CD4-positive, alpha-beta T cell treated with Interleukin-6 for 4 hours (primary cell): ENCODE results near the gene RBM20.

Experiments
- DNase-seq: peaks from one replicate; pipeline ENCODE4 v3.0.0-alpha.2; 2020; ENCODE audit warnings: mixed read lengths

Gene RBM20

DNA sequence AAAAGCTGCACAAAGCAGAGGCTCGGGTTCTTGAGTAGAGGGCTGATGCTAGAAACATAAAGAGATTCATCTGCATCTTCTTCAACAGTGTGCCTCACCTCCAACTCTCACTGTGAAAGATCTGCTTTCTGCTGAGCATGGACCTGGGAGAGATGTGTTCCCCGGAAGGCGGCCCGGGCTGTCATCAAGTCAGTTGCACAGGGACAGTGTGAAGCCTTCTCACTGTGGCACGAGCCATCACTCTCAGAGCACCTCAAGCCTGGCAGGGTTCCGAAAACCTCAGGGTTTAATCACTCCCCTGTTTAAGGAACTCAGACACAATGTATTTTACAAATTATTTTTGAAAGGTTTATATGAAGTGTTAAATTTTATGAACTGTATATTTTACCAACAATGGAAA lies 98.7 kb downstream of the RBM20 start:
- DNase-seq, result no peak

DNA sequence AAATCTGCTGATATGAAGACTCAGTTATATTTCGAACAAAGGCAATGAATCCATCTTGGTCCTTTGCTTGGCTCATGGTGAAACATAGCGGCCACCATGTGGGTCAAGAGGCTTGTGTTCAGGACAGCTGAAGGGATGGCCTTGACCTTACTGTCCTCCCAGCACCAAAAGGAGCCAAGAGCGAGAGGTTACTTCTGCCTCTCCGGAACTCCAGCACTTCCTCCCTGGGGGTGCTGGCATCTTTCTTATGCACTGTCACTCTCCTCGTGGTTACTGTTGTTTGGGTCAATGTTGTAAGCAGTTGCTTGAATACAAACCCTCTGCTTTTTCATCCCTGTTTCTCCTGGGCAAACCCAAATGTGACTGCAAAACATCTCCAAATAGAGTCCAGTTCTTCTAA lies 100.6 kb downstream of the RBM20 start:
- no peak for DNase-seq

DNA sequence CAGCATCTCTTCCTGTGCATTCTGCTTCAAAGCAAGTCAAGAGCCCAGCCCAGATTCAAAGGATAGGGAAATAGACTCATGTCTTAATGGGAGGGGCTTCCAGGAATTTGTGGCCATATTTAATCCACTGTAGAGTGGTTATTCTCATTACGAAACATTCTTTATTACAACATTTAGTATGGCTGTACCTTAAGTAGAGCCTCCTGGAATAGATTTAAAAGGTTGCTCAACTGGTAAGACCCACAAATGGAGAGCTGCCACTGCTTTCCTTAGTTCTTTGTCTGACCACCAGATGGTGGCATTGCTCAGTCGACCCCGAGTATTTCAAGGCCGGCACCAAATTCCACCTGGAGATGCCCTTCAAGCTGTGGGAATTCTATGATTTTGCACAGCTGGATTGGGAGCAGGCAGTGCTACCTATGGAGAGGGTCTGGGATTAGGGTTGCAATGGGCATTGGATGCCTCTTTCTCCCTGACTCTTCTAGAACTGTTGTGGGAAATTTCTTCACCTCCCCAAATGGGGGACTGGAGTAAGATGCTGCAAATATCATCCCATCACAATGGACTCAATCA lies 102.2 kb downstream of the RBM20 start:
- peak; percentile 65 for DNase-seq

DNA sequence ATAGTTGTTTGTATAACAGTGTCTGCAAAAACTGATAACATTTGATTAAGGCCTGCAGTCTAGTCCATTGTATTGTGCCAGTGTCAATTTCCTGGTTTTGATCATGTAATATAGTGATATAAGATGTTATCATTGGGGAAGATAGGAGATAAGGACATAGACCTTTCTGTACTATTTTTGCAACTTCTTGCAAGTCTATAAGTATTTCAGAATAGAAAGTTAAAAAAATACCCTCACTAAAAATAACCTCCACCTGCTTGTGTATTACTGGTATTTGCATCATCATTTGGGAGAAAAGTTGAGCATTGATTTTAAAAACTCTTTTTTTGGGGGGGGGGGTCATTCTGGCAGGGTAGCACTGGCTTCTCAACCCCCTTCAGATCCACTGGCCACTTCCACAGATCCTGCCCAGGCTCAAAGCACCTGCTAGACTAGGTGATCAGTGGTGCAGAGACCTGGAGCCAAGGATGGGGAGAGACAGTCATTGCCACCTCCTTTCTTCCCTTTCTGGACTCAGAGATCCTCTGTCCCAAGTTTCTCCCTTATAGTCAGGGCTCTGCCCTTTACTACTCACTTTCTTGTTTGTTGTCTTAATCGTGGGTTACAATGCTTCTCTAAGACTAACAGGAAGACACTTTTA lies 103.0 kb downstream of the RBM20 start:
- DNase-seq, result no peak

DNA sequence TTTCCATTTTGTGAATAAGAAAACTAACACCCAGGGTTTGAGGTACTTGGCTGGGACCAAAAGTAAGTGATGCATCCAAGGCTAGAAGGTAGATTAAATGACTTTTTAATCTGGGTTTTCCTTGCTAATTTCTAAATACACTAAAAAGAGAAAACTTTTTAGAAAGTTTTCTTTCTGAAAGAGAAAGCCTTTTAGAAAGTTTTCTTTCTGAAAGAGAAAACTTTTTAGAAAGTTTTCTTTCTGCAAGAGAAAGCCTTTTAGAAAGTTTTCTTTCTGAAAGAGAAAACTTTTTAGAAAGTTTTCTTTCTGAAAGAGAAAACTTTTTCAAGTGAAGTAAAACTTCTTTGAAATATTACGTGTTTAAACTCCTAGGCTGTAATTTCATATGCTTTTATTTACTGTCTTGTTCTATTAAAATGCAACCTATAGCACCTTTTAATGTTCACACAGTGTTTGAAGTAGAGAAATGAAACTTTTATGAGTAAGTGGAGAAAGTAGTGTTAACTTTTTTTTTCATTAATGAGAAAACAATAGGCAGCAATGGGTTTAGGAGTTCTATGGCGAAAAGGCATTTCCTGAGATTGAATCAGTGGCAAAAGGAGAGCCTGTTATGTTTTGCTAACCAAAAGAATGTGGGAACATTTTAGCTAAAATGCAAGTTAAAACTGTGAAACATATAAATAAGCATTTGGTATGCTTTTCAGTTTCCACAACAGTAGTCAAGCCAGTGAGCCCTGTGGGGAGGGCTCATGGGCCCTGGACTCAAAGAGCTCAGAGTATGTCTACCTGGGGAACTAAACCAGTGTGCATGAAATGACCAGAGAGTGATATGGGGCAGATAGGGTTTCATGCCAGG lies 103.7 kb downstream of the RBM20 start:
- DNase-seq, result no peak

DNA sequence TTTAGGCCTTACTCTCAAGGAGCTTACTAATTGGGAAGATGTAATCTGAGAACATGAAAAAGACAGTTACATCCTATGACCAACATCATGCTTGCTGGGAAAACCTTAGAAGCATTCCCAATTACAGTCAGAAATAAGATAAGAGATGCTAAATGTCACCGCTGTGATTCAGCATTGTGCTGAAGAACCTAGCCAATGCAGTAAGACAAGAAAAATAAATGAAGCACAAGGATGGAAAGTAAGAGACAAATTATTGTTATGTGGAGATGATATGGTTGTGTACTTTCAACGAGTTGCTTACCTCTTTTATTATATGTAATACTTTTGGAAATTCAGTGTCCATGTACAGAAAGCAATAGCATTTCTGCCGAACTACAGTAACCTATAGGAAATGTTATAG lies 104.8 kb downstream of the RBM20 start:
- no peak for DNase-seq

DNA sequence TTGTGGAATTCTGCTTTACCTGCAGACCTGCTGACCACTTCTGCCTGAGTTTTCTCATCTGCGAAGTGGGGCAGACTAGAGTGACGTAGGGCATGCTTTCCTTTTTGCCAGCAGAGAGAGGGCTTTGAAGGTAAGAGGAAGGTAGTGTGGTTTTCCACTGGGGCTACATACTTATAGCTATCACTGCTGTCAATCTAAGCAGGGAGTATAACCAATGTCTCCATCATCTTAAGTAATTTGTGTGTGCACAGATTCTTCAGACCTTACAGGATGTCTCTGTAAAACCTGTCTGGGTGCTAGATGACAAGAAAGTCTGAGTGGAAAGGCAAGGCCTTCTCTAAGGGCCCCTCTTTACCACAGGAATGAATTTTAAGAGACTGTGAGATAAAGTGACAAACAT lies 106.8 kb downstream of the RBM20 start:
- peak; percentile 24 for DNase-seq

DNA sequence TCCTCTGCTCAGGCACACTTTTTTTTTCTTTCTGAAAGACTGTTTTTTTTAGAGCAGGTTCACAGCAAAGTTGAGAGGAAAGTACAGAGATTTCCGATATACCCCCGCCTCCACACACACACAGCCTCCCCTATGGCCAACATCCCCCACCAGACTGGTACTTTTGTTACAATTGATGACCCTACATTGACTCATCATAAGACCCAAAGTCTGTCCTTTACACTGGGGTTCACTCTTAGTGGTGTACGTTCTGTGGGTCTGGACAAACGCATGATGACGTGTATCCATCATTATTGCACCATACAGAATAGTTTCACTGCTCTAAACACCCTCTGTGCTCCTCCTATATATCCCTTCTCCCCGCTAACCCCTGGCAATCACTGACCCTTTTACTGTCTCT lies 107.7 kb downstream of the RBM20 start:
- no peak for DNase-seq

DNA sequence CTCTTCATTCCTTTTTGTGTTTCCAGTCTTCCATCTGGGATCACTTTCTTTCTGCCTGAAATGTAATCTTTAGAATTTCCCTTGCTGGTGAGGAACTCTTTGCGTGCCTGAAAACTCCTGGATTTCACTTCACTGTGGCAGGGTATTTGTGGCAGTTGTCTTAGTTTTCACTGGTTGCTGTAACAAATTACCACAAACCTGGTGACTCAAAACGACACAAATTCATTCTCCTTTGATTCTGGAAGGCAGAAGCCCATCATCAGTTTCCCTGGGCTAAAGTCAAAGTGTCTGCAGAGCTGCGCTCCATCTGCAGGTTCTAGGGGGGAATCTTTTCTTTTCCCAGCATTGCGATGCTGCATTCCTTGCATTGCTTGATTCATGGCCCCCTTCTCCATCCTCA lies 109.3 kb downstream of the RBM20 start:
- DNase-seq, result no peak

DNA sequence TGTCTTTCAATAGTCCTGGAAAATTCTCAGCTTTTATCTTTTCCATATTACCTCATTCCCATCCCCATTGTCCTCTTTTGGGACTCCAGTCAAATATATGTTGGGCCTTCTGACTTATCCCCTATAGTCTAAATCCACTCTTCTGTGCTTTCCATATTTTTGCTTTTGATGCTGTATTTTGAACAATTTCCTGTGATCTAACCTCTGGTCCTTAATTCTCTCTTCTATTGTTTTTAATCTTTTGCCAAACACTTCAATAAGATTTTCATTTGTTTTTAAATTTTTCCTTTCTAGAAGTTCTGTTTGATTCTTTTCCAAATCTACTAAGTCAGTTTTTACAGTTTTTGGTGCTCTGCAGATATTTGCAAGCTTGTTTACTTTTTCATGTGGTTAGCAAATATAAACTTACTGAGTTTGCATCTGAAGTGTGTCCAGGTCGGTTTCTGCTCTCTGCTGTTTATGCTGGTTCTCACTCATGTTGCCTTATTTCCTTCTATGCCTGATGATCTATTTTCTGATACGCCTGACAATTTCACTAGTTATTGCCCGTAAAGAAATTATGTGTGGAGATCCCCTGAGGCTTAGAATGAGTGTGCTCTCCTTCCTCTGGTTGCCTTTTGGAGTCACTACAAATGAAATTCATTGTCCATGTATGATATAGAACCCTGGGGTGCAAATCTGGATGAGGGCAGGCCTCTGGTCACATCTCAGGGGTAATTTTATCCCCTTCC lies 110.4 kb downstream of the RBM20 start:
- DNase-seq, result no peak

DNA sequence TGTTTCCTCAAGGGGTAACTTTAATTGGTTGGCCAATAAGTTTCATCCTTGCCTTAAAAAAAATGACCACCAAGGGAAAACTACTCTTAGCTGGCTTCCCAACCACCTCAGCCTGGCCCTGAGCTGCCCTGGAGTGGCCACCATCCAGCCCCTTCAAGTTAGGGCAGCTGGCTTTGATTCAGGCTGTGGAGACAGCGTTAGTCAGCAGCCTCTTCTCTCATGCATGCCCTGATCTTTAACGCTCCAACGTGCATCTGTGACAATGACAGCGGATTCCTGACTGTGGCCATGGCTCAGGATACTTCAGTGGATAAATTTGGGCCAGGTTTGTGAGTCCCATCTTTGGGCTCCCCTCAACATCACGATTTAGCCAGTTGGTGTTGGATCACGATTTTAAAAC lies 111.6 kb downstream of the RBM20 start:
- DNase-seq, result no peak

DNA sequence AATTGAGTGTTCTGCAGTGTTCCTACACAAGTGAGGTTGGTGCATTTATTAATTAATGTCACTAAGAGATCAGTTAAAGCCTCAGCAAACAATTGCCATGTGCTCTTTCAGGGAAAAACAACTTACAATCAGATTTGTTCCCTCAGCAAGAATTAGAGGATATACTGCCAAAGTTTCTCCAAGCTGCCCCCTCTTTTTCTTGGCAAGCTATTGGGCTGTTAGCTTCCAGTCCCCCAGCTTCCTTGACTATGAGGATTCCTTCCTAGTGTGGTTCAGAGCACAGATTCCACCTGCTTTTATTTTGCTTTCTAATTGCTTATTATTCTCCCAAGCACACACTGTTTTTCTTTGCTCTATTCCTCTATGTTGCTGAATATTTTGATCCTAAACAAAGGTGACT lies 112.7 kb downstream of the RBM20 start:
- no peak for DNase-seq

DNA sequence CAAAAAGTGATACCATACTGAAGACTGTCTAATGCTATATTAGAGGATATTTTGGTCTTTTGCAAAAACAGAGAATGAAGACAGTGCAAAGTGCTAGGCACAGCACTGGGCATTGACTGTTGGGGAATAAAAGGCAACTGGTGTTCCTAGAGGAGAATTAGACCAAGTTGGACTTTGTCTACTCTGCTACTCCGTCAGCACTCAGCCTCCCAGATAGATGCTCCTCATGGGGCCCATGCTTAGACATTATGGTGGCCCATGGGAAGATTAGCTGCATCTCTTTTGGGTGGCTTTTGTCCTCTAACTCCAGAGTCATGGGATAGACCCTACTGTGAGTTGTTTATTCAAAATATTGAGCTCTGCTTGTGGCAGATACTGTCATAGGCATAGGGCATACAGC lies 113.5 kb downstream of the RBM20 start:
- DNase-seq, result no peak

DNA sequence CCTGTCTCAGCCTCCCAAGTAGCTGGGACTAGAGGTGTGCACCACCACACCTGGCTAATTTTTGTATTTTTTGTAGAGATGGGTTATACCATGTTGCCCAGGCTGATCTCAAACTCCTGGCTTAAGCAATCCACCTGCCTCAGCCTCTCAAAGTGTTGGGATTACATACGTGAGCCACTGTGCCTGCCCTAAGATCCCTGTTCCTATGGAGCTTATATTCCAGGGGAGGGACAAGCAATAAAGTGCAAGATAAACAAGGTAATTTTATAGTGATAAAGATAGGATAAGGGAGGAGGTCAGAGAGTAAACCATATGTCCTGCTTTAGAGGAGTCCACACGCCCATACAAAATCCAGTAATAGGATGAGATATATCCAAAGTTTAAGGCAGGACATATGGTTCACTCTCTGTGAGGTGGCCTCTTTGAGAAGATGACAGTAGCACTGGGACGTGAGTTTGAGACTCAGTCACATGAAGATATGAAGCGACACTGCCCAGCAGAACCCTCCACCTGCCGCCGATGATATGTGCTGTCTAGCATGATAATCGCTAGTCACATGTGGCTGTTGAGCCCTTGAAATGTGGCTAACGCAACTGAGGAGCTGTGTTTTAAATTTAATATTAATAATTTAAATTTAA lies 114.1 kb downstream of the RBM20 start:
- DNase-seq, result no peak

DNA sequence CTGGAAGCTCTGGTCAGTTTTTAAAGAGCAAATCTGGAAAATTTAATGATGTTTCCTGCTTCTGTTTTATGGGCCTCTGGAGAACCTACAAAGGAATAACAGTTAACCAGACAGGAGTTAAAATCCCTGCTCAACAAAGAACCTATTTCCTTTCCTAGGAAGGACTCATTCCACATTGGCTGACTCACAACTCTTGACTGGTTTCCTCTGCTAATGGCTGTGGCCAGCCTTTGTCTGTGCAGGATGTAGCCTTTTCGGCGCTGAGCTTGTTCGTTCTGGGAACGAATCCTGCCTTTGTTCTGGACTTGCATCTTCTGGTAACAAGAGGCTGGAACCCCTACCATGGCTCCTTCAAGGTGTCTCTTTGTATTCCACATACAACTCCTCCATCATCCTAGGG lies 114.8 kb downstream of the RBM20 start:
- no peak for DNase-seq

DNA sequence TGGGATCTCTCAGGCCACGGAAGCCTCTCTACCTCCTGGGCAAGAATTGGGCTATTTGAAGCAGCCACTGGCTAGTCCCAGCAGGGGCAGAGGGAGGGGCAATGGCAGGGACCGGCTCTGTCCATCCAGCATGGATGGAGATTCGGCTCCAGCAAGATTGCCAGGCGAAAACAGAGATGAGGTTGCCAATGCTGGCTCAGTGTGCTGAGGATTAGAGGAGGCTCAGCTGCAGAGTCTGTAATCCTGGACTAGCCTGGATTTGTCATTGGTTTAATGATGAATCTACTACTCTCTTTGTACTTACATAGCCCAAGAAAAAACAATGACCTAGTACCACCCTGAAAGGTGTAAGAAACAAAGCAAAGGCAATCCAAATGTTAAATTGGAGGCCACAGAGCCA lies 115.4 kb downstream of the RBM20 start:
- DNase-seq, result no peak

DNA sequence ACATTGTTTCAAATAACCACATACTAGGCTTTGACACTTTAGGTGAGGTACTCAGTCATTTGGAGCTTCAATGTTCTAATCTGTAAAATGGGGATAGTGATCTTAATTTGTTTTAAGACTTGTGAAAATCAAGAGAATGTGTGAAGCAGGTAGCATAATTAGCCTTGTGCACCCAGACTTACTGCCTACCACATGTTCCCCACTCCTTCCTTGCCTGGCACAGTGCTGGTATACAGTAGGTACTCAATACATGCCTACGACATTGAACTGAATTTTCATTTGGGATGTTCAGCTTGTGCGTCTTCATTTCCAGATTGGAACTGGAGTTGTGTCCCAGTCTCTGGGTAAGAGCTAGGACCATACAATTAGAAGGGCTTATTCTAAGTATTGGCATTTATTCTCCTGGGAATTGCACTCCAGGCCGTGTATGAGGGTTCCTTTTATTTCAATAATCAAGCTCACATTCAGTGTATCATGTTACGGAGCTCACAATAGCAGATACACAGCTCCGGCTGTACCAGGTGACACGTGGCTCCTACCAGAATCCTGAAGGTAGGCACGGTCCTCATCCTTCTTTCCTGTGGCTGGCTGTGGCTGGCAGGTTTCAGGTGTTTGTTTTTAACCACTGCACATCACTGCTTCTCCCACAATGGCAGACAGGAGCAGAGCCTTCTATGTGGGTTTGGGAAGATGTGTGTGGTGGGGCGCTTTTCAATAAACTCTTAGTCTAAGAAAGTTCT lies 118.1 kb downstream of the RBM20 start:
- no peak for DNase-seq

DNA sequence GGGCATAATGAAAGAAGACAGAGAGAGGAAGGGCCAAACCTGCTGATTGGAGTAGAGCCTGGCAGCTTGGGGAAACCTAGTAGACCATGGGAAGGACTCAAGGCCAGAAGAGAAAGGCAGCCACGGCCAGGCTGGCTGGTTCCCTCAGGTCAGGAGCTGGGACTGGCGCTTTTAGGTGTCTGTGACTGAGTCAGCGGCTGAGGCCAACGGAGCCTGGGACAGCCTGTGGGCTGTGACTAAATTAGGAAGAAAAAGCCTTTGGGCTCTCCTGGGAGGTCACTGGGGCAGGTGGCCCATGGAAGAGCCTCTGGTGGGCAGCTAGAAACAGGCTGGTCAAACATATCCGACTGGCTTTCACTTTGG lies 118.7 kb downstream of the RBM20 start:
- DNase-seq, result no peak

DNA sequence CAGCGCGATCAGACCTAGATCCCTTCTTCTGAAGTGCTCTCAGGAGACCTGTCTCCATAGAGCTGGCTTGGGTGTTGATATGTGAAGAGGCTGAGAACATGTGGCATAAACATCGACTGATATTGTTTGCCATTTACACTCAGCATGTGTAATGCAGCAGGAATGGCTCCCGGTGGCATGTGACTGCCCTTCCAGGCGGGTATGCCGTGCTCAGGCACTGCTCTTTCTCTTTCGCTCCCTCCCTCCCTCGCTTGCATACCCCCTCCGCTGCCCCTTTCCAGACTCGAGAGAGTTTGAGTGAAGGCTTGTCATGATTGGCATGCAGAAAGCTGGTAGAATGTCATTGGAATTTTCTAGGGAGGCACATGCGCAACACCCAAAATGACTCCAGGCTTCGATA lies 120.2 kb downstream of the RBM20 start:
- DNase-seq, result no peak

DNA sequence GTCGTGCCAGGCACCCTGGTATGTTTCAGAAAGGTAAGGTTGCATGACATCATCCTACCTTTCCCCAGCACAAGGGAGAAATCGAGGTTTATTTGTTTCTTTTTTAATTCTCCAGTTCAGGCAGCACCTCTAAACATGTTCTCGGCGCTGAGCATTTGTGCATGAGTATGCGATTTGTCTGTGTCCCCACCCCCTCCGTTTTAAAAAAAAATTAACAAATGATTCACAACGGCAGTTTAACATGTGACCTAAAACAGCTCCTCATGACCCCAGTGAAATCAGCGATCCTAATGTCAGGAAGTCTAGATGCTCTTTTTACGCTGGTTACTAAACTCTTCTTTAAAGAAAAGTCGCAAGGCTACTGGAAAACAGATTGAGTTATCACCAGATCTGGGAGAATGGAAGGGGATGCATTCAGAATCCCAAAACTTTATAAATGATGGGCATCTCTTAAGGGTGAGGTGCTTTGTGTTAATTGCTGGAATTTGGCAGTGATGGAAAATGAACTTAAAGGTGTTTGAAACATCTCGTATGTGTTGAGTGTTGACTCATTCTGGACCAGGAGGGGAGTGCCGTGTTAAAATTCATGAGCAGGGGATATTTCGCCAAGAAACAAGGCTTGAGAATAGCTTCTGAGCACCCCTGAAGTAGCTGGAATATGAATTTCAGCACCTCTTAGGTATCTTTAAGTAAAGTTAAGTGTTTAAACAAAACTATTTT lies 120.8 kb downstream of the RBM20 start:
- no peak for DNase-seq

DNA sequence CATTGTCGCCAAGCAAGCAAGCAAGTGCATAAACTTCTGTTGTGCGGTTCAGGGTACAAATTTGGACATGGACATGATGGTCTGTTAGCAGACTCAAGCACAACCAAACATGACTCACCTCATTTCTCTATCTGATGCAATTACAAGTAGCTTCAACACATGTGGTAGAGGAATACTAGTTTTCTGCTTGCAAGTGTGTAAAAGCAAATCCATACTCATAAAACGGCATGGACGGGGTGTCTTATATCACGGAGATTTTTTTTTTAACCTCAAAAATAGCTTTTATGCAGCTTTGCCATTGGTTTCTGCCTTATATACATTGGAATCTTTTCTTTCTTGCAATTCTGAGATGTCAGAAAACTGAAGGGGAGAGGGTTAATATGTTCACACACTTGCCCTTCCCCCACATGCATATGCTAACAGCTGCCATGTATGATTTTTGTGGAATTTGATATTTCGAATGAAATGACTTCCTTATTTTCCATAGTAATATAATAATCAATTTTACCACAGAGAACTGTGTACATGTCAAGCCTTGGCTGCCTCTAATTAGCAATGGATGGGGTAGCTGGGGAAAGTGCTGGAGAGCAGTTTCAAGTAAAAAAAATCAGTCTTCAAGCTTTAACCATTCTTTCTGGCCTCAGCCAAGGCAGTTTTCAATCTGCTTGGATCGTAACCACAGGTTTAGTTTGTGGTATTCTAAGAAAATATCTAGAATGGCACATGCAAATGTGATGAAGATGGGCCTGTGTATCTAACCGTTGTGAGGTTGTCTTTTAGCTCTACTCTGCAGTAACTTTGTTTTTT lies 121.6 kb downstream of the RBM20 start:
- DNase-seq, result no peak
